GM19240 (cell line): ENCODE results near the gene GRIN3B.

Experiments used
- DNase-seq: peaks from one replicate; pipeline ENCODE4 v3.0.0; 2011; ENCODE audit warnings: low spot score; ENCODE audit not compliant: insufficient read length

GRIN3B gene

GRCh38 chr19:1006711-1007398, 6.6 kb downstream of the GRIN3B start:
- DNase-seq, result no peak

DNA sequence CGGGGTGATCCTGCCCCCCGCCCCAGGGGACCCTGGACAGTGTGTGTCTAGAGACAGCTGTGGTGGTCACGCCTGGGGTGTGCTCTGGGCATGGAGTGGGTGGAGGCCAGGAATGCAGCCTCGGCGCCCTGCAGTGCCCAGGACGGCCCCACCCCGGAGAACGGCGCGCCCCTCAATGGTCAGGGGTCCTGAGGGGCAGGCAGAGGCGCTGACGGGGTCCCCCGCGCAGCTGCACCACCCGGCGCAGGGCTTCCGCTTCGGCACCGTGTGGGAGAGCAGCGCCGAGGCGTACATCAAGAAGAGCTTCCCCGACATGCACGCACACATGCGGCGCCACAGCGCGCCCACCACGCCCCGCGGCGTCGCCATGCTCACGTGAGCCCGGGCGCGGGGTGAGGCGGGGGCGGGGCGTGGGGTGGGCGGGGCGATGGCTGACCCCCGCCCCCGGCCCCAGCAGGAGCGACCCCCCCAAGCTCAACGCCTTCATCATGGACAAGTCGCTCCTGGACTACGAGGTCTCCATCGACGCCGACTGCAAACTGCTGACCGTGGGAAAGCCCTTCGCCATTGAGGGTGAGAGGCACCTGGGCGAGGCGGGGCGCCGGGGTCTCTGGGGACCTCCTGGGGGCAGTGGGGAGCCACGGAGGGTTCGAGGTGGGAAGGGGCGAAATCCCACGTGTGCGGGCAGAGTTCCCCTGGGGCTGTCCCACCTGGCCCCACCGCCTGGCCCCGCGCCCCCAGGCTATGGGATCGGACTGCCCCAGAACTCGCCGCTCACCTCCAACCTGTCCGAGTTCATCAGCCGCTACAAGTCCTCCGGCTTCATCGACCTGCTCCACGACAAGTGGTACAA, 7.4 kb downstream of the GRIN3B start:
- no peak for DNase-seq

GRCh38 chr19:1008268-1009040, 8.2 kb downstream of the GRIN3B start:
- DNase-seq, result no peak

- no peak for DNase-seq
These were observed 9.1 kb downstream of the GRIN3B start for GRCh38 chr19:1009041-1009980.

DNA sequence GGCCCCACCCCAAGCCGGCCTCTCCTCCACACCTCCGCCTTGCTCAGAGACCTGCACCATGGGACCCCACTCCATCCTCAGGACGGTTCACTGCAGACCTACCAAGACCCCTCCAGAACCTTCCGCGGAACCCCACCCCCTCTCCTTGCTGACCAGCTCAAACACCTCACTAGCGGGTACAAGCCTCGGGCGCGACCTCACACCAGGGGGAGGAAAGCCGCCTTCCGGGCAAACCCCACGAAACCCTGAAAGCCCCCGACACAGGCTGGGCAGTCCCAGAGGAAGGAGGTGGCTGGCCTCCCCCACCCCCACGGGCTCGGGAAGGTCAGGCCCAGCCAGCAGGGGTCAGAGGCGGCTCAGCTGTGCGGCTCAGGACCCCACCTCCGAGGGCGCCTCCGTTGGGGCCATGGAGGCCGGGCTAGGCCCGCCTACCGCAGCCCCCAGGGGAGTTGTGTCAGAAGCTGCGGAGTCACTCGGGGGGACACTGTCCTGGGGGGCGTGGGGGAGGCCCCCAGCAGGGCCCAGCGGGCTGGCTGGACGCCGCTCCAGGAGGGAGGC, 9.8 kb downstream of the GRIN3B start:
- DNase-seq, result no peak

DNA sequence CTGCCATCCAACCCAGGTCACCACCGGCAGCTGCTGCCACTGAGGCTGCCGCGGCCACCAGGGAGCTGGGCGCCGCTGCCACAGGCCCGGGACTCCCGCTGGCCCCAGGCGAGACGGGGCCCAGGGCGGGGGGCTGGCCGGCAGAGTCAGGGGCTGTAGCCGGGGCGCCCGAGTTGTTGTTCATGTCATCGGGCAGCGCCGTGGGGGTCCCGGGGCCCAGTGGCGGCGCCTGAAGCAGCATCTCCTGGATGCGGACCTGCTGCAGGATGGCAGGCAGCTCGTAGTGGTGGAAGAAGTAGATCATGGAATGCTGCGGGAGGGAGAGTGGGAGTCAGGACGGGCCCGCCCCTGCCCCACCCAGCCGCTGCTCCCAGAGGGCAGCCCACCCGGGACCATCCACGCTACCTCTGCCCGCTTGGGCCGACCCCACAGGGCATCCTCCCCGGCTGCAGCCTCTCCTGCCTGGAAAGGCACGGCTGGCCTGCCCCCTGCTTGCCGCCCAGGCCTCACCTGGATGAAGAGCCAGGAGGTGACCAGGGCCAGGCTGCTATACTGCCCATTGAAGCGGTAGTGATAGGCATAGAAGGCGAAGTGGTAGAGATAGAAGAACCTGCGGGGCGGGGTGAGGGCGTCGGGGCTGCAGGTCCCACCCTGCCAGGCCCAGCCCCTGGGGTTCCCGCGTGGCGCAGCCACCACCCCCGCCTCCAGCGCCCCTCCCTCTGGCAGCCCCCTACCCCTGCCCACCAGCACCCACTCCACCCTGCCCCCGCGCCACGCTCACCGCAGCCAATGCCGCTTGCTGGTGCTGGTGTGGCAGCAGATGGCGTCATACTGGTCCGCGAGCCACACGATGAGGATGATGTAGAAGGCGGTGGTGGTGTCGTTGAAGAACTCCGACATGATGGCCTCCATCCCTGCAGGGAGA, 10.6 kb downstream of the GRIN3B start:
- no peak for DNase-seq

DNA sequence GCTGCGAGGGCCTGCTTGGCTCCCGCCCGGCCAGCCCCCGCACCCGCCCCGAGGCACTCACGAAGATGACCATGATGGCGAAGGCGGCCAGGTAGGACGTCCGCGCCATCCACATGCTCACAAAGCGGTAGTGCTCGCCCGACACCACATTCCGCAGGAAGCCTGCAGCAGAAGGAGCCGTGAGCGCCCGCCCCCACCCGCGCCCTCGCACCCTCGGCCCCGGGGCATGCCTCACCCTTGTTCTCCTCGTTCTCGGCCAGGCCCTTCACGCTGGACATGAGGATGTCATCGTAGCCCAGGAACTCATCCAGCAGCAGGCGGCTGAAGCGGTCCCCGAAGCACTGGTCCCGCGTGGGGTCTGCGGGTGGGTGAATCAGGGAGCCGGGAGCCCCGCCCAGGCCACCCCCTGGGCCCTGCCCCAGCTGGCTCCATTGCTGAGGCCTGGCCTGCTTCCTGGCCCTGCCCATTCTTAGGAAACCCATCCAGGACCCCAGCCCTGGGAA, 11.7 kb downstream of the GRIN3B start:
- no peak for DNase-seq

DNA sequence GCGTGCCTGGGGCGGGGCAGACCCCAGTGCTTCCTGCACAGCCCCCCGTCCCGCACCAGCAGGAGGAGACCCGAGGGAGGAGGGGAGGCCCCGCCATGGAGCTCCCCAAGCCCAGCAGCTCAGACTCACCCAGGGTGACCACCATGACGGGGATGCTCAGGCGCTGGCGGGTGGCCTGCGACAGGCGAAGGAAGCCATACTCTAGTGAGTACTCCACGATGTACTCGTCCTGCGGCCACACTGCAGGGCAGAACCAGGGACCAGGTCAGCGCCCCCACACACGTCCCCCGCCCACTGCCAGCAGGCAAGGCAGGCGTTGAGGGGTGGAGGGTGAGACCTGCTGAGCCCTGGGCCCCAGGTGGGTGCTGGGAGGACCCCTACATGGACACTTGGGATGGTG, 12.1 kb downstream of the GRIN3B start:
- DNase-seq, result no peak

DNA sequence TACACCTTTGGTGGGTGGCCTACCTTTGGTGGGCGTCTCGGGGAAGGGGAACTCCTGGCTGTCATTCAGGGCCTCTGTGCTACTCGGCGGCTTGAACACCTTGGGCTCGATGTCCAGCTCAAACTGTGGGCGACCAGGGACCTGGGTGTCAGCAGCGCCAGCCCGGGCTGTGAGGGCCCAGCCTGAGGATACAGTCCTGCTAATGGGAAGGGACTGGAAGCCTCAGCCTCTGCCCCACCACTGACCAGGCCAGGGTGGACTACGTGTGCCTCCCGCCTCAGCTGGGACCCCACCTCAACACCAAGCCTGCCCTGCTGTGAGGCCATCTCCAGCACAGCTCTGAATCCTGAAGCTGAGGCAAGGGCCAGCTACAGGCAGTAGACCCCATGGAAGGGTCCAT, 13.0 kb downstream of the GRIN3B start:
- DNase-seq, result no peak

DNA sequence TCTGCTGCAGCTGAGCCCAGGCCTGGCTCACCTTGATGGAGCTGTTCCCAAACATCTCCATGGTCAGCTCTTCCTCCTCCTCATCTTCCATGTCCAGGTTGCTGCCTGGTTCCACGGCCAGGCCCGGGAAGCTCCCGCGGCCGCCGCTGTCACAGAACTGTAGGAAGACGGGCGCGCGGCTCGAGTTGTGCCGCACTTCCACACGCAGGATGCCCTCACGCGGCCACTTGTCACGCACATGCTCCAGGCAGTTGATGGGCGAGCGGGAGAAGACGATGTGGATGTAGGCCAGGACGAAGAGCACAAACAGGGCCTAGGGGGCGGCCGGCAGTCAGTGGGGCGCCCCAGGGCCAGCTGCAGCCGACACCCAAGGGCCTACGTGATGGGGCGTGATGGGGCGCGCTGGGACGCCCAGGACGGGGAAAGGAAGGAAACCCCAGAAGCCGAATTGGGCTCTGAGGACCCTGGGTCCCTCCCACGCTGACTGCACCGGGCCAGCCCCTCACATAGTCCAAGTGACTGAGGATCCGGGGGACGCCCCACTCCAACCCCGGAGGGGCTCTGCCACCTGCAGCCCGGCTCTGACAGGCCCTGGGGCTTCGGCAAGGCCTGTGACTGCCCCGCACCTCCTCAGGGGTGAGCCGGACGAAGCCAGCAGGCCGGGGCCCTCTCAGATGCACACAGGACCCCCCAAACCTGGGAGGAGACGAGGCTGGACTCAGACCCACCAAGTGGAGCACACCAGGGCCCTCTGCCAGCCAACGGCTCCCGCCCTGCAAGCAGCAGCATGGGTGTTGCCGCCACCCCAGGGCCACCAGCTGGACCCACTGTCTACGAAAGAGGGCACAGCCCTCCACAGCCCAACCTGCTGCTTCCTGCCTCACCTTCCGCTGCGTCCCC, 14.2 kb downstream of the GRIN3B start:
- no peak for DNase-seq

- no peak for DNase-seq
These were observed 15.0 kb downstream of the GRIN3B start for GRCh38 chr19:1015061-1015781.

DNA sequence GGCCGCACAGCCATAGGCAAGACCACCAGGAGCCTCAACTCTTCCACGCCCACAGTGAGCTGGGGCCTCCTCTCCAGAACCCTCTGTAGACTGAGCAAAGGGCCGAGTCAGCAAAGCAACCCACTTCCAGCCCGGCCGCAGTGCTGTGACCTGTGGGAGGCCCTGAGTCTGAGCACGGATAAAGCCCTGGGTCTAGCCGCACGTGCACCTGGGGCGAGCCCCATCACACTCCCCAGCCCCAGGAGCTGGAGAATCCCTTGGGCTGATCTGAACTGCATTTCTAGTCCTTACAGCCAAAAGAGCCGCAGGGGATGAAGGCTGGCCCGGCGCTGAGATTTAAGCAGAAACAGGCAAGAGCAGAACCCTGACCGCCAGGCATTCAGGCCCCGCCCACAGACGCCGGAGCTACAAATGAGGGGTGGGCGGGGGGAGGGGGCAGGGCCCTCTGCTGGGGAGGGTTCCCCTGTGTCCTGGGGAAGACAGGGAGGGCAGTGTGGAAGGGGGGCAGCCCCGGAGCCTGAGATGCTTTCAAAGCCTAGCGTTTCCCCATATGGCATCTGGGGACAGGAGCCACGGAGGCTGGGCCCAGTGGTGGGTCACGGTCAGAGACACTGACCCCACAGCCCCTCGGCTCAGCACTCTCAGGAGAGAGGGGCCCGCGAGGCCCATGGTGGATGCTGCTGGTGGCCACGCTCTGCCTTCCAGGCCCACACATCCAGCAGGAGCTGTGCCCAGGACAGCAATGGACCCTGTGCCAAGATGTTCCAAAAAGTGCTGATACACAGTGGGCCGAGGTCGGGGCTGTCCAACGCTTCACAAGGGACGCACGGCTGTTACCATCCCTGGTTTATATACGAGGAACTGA, 15.8 kb downstream of the GRIN3B start:
- DNase-seq, result no peak

DNA sequence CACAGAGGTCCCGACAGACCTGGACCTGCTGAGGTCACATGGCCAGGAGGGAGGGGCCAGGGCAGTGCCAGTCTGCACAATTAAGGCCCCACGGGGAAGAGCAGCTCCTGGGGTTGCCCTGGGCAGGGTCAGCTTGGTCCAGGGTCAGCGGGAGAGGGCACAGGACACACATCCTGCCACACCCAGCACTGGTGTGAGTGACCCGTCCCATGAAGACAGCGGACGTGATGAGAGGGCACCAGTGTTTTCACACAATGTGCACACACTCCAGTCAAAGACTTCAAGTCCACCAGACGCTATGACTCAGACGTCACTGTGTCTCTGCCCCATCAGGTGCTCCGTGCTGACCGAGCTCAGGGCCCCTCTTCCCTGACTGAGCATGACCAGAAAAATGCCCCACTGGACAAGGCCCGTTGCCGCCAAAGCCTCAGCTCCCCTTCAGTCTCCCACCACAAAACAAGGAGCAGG, 16.5 kb downstream of the GRIN3B start:
- DNase-seq, result no peak

DNA sequence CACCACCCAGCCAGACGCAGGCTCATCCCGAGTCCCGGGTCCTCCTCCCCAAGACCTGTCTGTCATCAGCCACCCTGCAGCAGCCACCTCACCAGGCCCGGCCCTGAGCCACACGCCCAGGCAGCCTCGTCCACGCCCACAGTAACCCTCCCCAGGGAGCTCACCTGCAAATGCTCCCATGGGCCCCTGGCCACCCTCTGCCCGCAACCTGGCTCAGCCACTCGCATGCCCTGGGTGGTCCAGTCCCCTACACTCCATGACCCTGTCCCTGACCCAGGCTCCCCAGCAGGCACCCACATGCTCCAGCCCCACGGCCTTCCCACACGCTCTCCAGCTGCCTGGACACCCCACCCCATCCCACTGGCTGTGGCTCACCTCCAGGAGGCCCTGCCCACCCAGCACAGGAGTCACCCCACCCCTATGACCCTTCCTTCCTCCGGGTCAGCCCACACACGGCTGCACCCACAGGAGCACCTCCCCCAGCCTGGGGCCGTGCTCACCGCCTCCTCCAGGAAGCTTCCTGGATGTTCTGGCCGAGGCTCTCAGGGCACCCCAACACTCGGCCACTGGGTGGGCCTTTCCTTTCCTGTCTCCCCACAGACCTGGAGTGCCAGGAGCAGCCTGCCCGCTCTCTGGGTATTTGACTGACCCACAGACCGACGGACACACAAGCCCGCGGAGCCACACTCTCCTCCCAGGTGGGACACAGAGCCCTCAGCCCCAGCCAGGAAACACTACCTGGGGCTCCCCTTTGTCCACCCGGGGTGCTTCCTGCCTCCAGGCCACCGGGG, 17.1 kb downstream of the GRIN3B start:
- no peak for DNase-seq

GRCh38 chr19:1017906-1018305, 17.7 kb downstream of the GRIN3B start:
- DNase-seq, result no peak

DNA sequence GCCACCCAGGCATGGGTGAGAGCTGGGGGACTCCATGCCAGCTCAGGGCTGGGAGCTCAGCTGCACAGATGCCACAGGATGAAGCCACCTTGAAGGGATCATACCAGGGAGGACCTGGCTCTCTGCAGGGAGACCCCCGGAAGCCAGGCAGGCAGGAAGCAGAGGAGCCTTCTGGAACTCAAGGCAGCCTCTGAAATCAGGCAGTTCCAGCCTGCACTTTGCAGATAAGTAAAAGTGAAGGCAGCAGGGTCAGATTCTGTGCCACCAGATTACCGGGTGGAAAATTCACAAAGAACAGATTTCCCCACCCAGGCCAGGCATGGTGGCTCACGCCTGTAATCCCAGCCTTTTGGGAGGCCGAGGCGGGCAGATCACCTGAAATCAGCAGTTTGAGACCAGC, 18.2 kb downstream of the GRIN3B start:
- no peak for DNase-seq
